Ramos (cell line): ENCODE results near the gene AKAP12.

Experiments
- in situ Hi-C: fragments of 300-500 bp; cut with MboI; formaldehyde crosslinking; loops from one replicate; pipeline ENCODE4 v1.14.3; 2022; ENCODE audit warnings: low sequenced_read_pairs; ENCODE audit not compliant: unreplicated experiment

AKAP12 gene

GRCh38 chr6:151374036-151374683, 134.4 kb downstream of the AKAP12 start:
- in situ Hi-C loops = no loop called here

GRCh38 chr6:151375833-151376232, 136.1 kb downstream of the AKAP12 start:
- in situ Hi-C loops = loop anchor here (25.0 kb wide), 1 partner anchor 1611 kb away; the partner anchor contains the start of gene FBXO5

GRCh38 chr6:151376440-151376839, 136.7 kb downstream of the AKAP12 start:
- in situ Hi-C loops = loop anchor here (25.0 kb wide), 1 partner anchor 1611 kb away; the partner anchor contains the start of gene FBXO5

- in situ Hi-C loops = loop anchor here (25.0 kb wide), 1 partner anchor 1610 kb away; the partner anchor contains the start of gene FBXO5
Measured at GRCh38 chr6:151377095-151377494, 137.3 kb downstream of the AKAP12 start.

- in situ Hi-C loops = loop anchor here (25.0 kb wide), 1 partner anchor 1607 kb away; the partner anchor contains the start of gene FBXO5
Measured at GRCh38 chr6:151379933-151380847, 140.4 kb downstream of the AKAP12 start.

GRCh38 chr6:151380848-151381205, 141.1 kb downstream of the AKAP12 start:
- in situ Hi-C loops = loop anchor here (25.0 kb wide), 1 partner anchor 1606 kb away; the partner anchor contains the start of gene FBXO5

GRCh38 chr6:151381722-151382121, 142.0 kb downstream of the AKAP12 start:
- in situ Hi-C loops = loop anchor here (25.0 kb wide), 1 partner anchor 1606 kb away; the partner anchor contains the start of gene FBXO5

- in situ Hi-C loops = loop anchor here (25.0 kb wide), 1 partner anchor 1605 kb away; the partner anchor contains the start of gene FBXO5
Measured at GRCh38 chr6:151382631-151383030, 142.9 kb downstream of the AKAP12 start.

GRCh38 chr6:151384151-151384550, 144.4 kb downstream of the AKAP12 start:
- in situ Hi-C loops = loop anchor here (25.0 kb wide), 1 partner anchor 1603 kb away; the partner anchor contains the start of gene FBXO5

GRCh38 chr6:151385177-151385576, 145.4 kb downstream of the AKAP12 start:
- in situ Hi-C loops = loop anchor here (25.0 kb wide), 1 partner anchor 1602 kb away; the partner anchor contains the start of gene FBXO5

- in situ Hi-C loops = loop anchor here (25.0 kb wide), 1 partner anchor 1600 kb away; the partner anchor contains the start of gene FBXO5
Measured at GRCh38 chr6:151387175-151387970, 147.6 kb downstream of the AKAP12 start.

GRCh38 chr6:151388236-151388635, 148.5 kb downstream of the AKAP12 start:
- in situ Hi-C loops = loop anchor here (25.0 kb wide), 1 partner anchor 1599 kb away; the partner anchor contains the start of gene FBXO5

GRCh38 chr6:151388997-151389617, 149.3 kb downstream of the AKAP12 start:
- in situ Hi-C loops = loop anchor here (25.0 kb wide), 1 partner anchor 1598 kb away; the partner anchor contains the start of gene FBXO5

- in situ Hi-C loops = loop anchor here (25.0 kb wide), 1 partner anchor 1598 kb away; the partner anchor contains the start of gene FBXO5
Measured at GRCh38 chr6:151389618-151390275, 150.0 kb downstream of the AKAP12 start.

GRCh38 chr6:151390276-151390850, 150.6 kb downstream of the AKAP12 start:
- in situ Hi-C loops = loop anchor here (25.0 kb wide), 1 partner anchor 1597 kb away; the partner anchor contains the start of gene FBXO5

- in situ Hi-C loops = loop anchor here (25.0 kb wide), 1 partner anchor 1596 kb away; the partner anchor contains the start of gene FBXO5
Measured at GRCh38 chr6:151390851-151391470, 151.2 kb downstream of the AKAP12 start.
